Choroid plexus epithelial cell (primary cell): ENCODE data around the gene PI4KB.
A peak's percentile ranks its signal among the peaks of the same experiment; 100 is the strongest.

Experiments
- DNase-seq: peaks from one replicate; pipeline ENCODE4 v3.0.0-alpha.2; 2010; ENCODE audit warnings: low read depth
- H3K4me3 ChIP-seq: 2 replicates; pipeline ENCODE4 v1.5.1; 2011; ENCODE audit warnings: low read depth, mild to moderate bottlenecking, control low read depth, low read length, moderate library complexity
- CTCF ChIP-seq: conservative IDR thresholded peaks from 2 replicates; pipeline ENCODE4 v1.5.1; 2011; ENCODE audit warnings: low read depth, mild to moderate bottlenecking, control low read depth, inconsistent platforms, low read length, moderate library complexity

The PI4KB gene

GRCh38 chr1:151327223-151327902 lies at the start of gene PI4KB:
Gene PI4KB (minus strand): TSS chr1:151327416. CDS start chr1:151316481, 10,935 bp downstream.
- H3K4me3 ChIP-seq = peak within 1 kb of the TSS; percentile 73
- peak; percentile 99 for DNase-seq
- no peak for TF ChIP-seq CTCF

DNA sequence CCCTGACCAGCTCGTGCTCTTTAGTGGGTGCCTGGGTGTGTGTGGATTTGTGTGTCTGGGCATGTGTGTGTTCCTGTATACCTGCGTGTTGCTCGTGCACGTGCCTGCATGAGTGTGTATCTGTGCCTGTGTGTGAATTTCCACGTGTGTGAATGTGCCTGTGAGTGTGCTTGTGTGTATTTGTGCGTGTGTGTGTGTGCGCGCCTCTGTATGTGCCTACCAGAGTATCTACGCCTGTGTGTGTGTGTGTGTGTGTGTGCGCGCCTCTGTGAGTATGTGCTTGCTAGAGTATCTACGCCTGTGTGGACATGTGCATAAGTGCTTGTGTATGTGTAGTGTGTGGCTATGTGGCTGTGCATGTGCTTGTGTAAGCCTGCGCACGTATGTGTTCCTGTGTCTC lies 46.0 kb upstream of the PI4KB start:
- H3K4me3 ChIP-seq = no peak overlapping the region
- no peak for DNase-seq
- TF ChIP-seq CTCF = no peak

GRCh38 chr1:151372058-151372934 lies 45.1 kb upstream of the PI4KB start, which contains the start of gene SELENBP1:
Gene SELENBP1 (minus strand): TSS chr1:151372705. CDS start chr1:151372641, 64 bp downstream.
- H3K4me3 ChIP-seq = peak within 1 kb of the TSS; percentile 48
- no peak for TF ChIP-seq CTCF
- DNase-seq = peak; percentile 79

- TF ChIP-seq CTCF = no peak
- H3K4me3 ChIP-seq = peak overlapping the region; percentile 48
- DNase-seq = peak; percentile 42
Observed at GRCh38 chr1:151371370-151372057, 44.3 kb upstream of the PI4KB start.

DNA sequence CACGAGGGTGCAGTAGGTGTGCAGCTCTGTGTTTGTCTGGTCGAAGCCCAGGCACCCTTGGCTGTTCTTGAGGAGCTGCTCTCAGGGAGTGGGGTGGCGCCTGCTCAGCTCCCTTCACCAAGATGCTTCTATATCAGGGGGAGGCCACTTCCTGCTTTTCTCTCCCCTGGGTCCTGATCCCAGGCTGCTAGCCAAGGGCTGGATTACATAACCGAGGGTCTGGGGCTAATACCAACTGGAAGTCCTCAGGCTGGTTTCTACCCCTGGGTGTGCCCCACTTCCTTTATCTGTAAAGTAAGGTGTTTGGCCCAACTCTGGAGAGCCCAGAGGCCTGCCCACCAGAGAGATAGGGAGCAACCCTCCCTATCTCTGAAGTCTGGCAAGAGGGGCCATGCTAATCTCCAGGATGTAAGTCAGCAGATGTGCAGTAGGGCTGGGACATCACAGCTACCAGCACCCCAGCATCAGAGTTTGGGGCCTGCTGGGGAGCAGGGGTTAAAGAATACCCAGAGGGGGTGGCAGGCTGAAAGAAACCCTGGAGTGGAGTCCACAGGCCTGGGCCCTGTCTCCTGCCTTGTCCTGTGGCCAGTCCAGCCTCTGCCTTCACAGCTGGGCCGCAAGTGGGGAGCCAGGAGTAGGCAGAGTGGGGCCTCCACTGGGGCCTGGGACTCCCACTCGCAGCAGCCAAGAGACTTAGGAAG lies 43.1 kb upstream of the PI4KB start:
- no peak for TF ChIP-seq CTCF
- no peak overlapping the region for H3K4me3 ChIP-seq
- peak; percentile 35 for DNase-seq

GRCh38 chr1:151369621-151370048 lies 42.4 kb upstream of the PI4KB start:
- no peak overlapping the region for H3K4me3 ChIP-seq
- no peak for DNase-seq
- TF ChIP-seq CTCF = no peak
